CD14-positive monocyte (primary cell): ENCODE data around the gene ANAPC10. TPM values are rescaled to one million over a fixed set of nuclear protein-coding genes. Genes with fewer than 3 reads are reported as not detected.

Experiments used
- DNase-seq, 3 donors: peaks; one replicate each; pipeline ENCODE4 v3.0.0-alpha.2; 2011 to 2022
- H2AFZ ChIP-seq: 2 replicates; pipeline ENCODE4 v1.6.0; 2012; ENCODE audit warnings: mild to moderate bottlenecking, low read depth, low read length, inconsistent platforms; ENCODE audit not compliant: insufficient read depth, poor library complexity, severe bottlenecking
- H3K27ac ChIP-seq, 2 donors: 1 replicate in 1 of 2; 2 replicates in 1 of 2; pipeline ENCODE4 v1.5.1; 2012 to 2013; ENCODE audit warnings: low read length in 2 of 2, control low read depth in 1 of 2, inconsistent platforms in 1 of 2, low read depth in 1 of 2, mild to moderate bottlenecking in 1 of 2
- H3K27me3 ChIP-seq, 2 donors: one replicate each; pipeline versions ENCODE4 v1.6.0 to v1.6.1; 2011 to 2013; ENCODE audit warnings: low read length in 2 of 2; ENCODE audit not compliant: control insufficient read depth in 2 of 2, insufficient read depth in 2 of 2
- H3K36me3 ChIP-seq, 2 donors: replicated peaks in 1 of 2; 1 replicate in 1 of 2; 2 replicates in 1 of 2; pipeline versions ENCODE4 v1.5.1 to v1.6.1; 2012 to 2013; ENCODE audit warnings: low read length in 2 of 2, control low read depth in 1 of 2, inconsistent platforms in 1 of 2, mild to moderate bottlenecking in 1 of 2; ENCODE audit not compliant: insufficient read depth in 2 of 2, control insufficient read depth in 1 of 2
- H3K4me1 ChIP-seq, 2 donors: 1 replicate in 1 of 2; 2 replicates in 1 of 2; pipeline versions ENCODE4 v1.5.1 to v1.6.1; 2012 to 2013; ENCODE audit warnings: low read length in 2 of 2, control low read depth in 1 of 2, inconsistent platforms in 1 of 2, mild to moderate bottlenecking in 1 of 2, moderate library complexity in 1 of 2; ENCODE audit not compliant: insufficient read depth in 2 of 2, control insufficient read depth in 1 of 2
- H3K4me2 ChIP-seq: replicated peaks from 2 replicates; pipeline ENCODE3; 2012; ENCODE audit warnings: low read length, moderate library complexity, mild to moderate bottlenecking; ENCODE audit not compliant: poor library complexity, severe bottlenecking; ENCODE audit errors: extremely low read depth
- H3K4me3 ChIP-seq, 3 experiments: fragments of 200-600 bp in 1 of 3; sonication (generic) in 1 of 3; replicated peaks in 1 of 3; 1 replicate in 2 of 3; 2 replicates in 1 of 3; pipeline ENCODE4 v1.5.1; 2011 to 2013; ENCODE audit warnings: low read length in 3 of 3, mild to moderate bottlenecking in 3 of 3, control low read depth in 2 of 3, low read depth in 2 of 3, inconsistent platforms in 1 of 3, moderate library complexity in 1 of 3
- H3K79me2 ChIP-seq: 2 replicates; pipeline ENCODE4 v1.6.0; 2012; ENCODE audit warnings: mild to moderate bottlenecking, control low read depth, inconsistent platforms, low read length, moderate library complexity; ENCODE audit not compliant: insufficient read depth
- H3K9ac ChIP-seq: 2 replicates; pipeline ENCODE4 v1.6.0; 2017; ENCODE audit warnings: low read length, mild to moderate bottlenecking; ENCODE audit not compliant: insufficient read depth, poor library complexity, severe bottlenecking
- H3K9me3 ChIP-seq, 2 donors: replicated peaks in 1 of 2; 1 replicate in 1 of 2; 2 replicates in 1 of 2; pipeline versions ENCODE4 v1.5.1 to v1.6.1; 2012 to 2013; ENCODE audit warnings: low read length in 2 of 2, control low read depth in 1 of 2; ENCODE audit not compliant: control insufficient read depth in 1 of 2, insufficient read depth in 1 of 2
- H4K20me1 ChIP-seq: 2 replicates; pipeline ENCODE4 v1.6.0; 2012; ENCODE audit warnings: mild to moderate bottlenecking, low read length, control low read depth, moderate library complexity; ENCODE audit not compliant: insufficient read depth
- H3K27ac Mint-ChIP-seq, 7 donors: one replicate each; pipeline ENCODE4 v1.8.0; 2020; ENCODE audit warnings: mild to moderate bottlenecking in 7 of 7, mixed read lengths in 7 of 7, moderate library complexity in 6 of 7, inconsistent platforms in 2 of 7
- H3K27me3 Mint-ChIP-seq, 3 donors: one replicate each; pipeline ENCODE4 v1.8.0; 2021 to 2022; ENCODE audit warnings: low read depth in 3 of 3, mild to moderate bottlenecking in 3 of 3, mixed read lengths in 3 of 3, moderate library complexity in 3 of 3, inconsistent platforms in 1 of 3
- H3K36me3 Mint-ChIP-seq, 2 donors: one replicate each; pipeline ENCODE4 v1.8.0; 2020; ENCODE audit warnings: mixed read lengths in 2 of 2, inconsistent platforms in 1 of 2, mild to moderate bottlenecking in 1 of 2
- H3K4me1 Mint-ChIP-seq: one replicate; pipeline ENCODE4 v1.8.0; 2020; ENCODE audit warnings: mild to moderate bottlenecking, mixed read lengths
- H3K4me3 Mint-ChIP-seq, 2 donors: one replicate each; pipeline ENCODE4 v1.8.0; 2020; ENCODE audit warnings: mild to moderate bottlenecking in 2 of 2, mixed read lengths in 2 of 2, moderate library complexity in 1 of 2
- H3K9me3 Mint-ChIP-seq, 7 donors: one replicate each; pipeline ENCODE4 v1.8.0; 2020 to 2022; ENCODE audit warnings: mixed read lengths in 7 of 7, mild to moderate bottlenecking in 6 of 7, moderate library complexity in 6 of 7, inconsistent platforms in 2 of 7
- WGBS: methylation state at CpG from one replicate; pipeline ENCODE4 v1.1.5; 2013; ENCODE audit warnings: missing lambda C conversion rate; ENCODE audit not compliant: insufficient coverage; 5-methylcytosine and 5-hydroxymethylcytosine counted together
- intact Hi-C, 2 donors: fragments of 100-400 bp; cut with micrococcal nuclease; formaldehyde crosslinking; loops; one replicate each; pipeline versions ENCODE4 v1.15.0 to v1.15.1; 2023
- polyA plus RNA-seq, 3 donors: library from polyadenylated mRNA; depleted of rRNA in 1 of 3; unstranded in 2 of 3; stranded (reverse) in 1 of 3; fragments of 300-500 nt in 2 of 3; fragments of >200 nt in 1 of 3; fragmentation: Illumina TruSeq in 2 of 3; gene quantifications; 1 replicate in 2 of 3; 2 replicates in 1 of 3; pipeline ENCODE4 v1.2.3, GENCODE V29; 2012 to 2021
- TF ChIP-seq, protein P1 (sequence below): fragments of 200-600 bp; IDR thresholded peaks from one replicate; pipeline ENCODE4 v1.8.0; 2022; ENCODE audit warnings: antibody characterized with exemption, mild to moderate bottlenecking

ANAPC10 gene
- polyA plus RNA-seq, 3 donors = 11.1 to 25.4 (median 21.3) TPM

DNA sequence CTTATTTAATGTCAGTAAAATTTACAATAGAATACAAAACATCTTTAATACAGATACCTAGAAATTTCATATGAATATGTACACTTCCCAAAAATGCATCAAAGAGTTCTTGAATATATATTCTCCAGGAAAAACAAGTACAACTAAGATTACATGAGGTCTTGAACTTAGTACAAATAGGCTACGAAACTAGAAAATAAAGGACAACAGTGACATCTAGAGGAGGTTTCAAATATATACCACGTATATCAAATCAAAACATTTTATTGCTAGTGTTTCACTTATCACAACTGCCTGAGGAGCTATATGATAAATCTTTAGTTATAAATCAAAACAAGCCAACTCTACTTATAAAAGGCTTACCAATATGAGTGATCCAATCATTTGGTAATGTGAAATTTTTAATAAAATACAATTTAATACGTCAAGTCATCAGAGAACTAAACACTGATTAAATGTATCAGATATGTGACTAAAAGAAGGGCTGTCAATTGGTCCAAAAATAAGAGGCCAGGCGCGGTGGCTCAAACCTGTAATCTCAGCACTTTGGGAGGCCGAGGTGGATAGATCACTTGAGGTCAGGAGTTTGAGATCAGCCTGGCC, 36.6 kb downstream of the ANAPC10 start:
- peaks cover 0 to 18% of the 10 kb centered on the region in 2 donors for H3K36me3 ChIP-seq
- peak overlapping the region in 2 of 7 donors; percentile 42 to 72 for H3K27ac Mint-ChIP-seq
- no peak overlapping the region for H2AFZ ChIP-seq
- peaks cover 3% of the 10 kb centered on the region for H3K4me1 Mint-ChIP-seq
- H3K4me3 Mint-ChIP-seq = no peak overlapping the region
- no peak overlapping the region for H3K9ac ChIP-seq
- no peaks in the 10 kb centered on the region for H3K4me1 ChIP-seq
- H4K20me1 ChIP-seq = no peaks in the 10 kb centered on the region
- no CpG with 5 or more reads among the region's 6 CpGs for WGBS
- H3K9me3 Mint-ChIP-seq = no peaks in the 10 kb centered on the region
- H3K27ac ChIP-seq = no peak overlapping the region
- intact Hi-C loops = no loop called here
- H3K27me3 ChIP-seq = no peaks in the 10 kb centered on the region
- peaks cover 12 to 17% of the 10 kb centered on the region in 2 donors for H3K36me3 Mint-ChIP-seq
- peak; percentile 16 to 42 (median 33) for DNase-seq
- TF ChIP-seq, protein P1, sequence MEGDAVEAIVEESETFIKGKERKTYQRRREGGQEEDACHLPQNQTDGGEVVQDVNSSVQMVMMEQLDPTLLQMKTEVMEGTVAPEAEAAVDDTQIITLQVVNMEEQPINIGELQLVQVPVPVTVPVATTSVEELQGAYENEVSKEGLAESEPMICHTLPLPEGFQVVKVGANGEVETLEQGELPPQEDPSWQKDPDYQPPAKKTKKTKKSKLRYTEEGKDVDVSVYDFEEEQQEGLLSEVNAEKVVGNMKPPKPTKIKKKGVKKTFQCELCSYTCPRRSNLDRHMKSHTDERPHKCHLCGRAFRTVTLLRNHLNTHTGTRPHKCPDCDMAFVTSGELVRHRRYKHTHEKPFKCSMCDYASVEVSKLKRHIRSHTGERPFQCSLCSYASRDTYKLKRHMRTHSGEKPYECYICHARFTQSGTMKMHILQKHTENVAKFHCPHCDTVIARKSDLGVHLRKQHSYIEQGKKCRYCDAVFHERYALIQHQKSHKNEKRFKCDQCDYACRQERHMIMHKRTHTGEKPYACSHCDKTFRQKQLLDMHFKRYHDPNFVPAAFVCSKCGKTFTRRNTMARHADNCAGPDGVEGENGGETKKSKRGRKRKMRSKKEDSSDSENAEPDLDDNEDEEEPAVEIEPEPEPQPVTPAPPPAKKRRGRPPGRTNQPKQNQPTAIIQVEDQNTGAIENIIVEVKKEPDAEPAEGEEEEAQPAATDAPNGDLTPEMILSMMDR = peak; percentile 74
- H3K9me3 ChIP-seq = no peaks in the 10 kb centered on the region
- H3K79me2 ChIP-seq = no peaks in the 10 kb centered on the region
- no peak overlapping the region for H3K4me3 ChIP-seq
- H3K4me2 ChIP-seq = no peak overlapping the region
- H3K27me3 Mint-ChIP-seq = no peaks in the 10 kb centered on the region

- Histone ChIP-seq H3K4me1 (no peaks in the 10 kb centered on the region), H3K4me2 (no peak overlapping the region), H3K27ac (no peak overlapping the region), H2AFZ (no peak overlapping the region), H4K20me1 (no peaks in the 10 kb centered on the region), H3K9me3 (no peaks in the 10 kb centered on the region), H3K36me3 (peaks cover 0 to 11% of the 10 kb centered on the region in 2 donors), H3K9ac (no peak overlapping the region), H3K4me3 (no peak overlapping the region), H3K79me2 (no peaks in the 10 kb centered on the region), H3K27me3 (no peaks in the 10 kb centered on the region)
- Mint-ChIP-seq H3K9me3 (peaks cover 0 to 1% (median 0%) of the 10 kb centered on the region in 7 donors), H3K27me3 (peaks cover 0 to 1% (median 0%) of the 10 kb centered on the region in 3 donors), H3K4me3 (no peak overlapping the region), H3K36me3 (peaks cover 8 to 24% of the 10 kb centered on the region in 2 donors), H3K4me1 (peaks cover 3% of the 10 kb centered on the region), H3K27ac (no peak overlapping the region)
- no peak for DNase-seq
- intact Hi-C loops = loop anchor here in 1 of 2 donors (10.0 kb wide), 1 partner anchor 883 kb away; no protein-coding TSS in a partner anchor
- TF ChIP-seq, protein P1 = no peak
These were observed 39.7 kb downstream of the ANAPC10 start for GRCh38 chr4:145058256-145058655.
